K562 (cell line): ENCODE results near the gene AVPI1. TPM values are rescaled to one million over a fixed set of nuclear protein-coding genes. Genes with fewer than 3 reads are reported as not detected.
A peak's percentile ranks its signal among the peaks of the same experiment; 100 is the strongest.

Experiments
- ATF1 ChIP-seq, 2 experiments: fragments of 450-650 bp in 1 of 2; IDR thresholded peaks; 2 replicates each; pipeline ENCODE4 v1.6.1; 2016; ENCODE audit warnings: missing compliant biosample characterization in 1 of 2, missing genetic modification characterization in 1 of 2
- EP400 ChIP-seq: fragments of 450-650 bp; IDR thresholded peaks from 2 replicates; pipeline ENCODE4 v1.6.1; 2017; ENCODE audit warnings: antibody characterized with exemption, mild to moderate bottlenecking, moderate library complexity
- FOXK2 ChIP-seq, 2 experiments: fragments of 450-650 bp; IDR thresholded peaks in 1 of 2; conservative IDR thresholded peaks in 1 of 2; 2 replicates each; pipeline ENCODE4 v1.6.1; 2016; ENCODE audit warnings: low read depth in 2 of 2, mild to moderate bottlenecking in 1 of 2
- HNRNPK ChIP-seq: fragments of 200-400 bp; formaldehyde crosslinking; IDR thresholded peaks from one replicate; pipeline ENCODE4 v1.6.1; 2018; ENCODE audit warnings: mild to moderate bottlenecking, low read depth, low read length; ENCODE audit not compliant: poor library complexity, severe bottlenecking
- KHSRP ChIP-seq: fragments of 450-650 bp; IDR thresholded peaks from 2 replicates; pipeline ENCODE4 v1.6.1; 2017
- MAFG ChIP-seq: fragments of 450-650 bp; conservative IDR thresholded peaks from 2 replicates; pipeline ENCODE4 v1.6.1; 2016; ENCODE audit warnings: missing genetic modification characterization, missing compliant biosample characterization
- NR2F6 ChIP-seq: fragments of 450-650 bp; formaldehyde crosslinking; IDR thresholded peaks from 2 replicates; pipeline ENCODE4 v1.4.0; 2020; ENCODE audit warnings: mild to moderate bottlenecking
- RBFOX2 ChIP-seq: fragments of 200-400 bp; formaldehyde crosslinking; IDR thresholded peaks from 2 replicates; pipeline ENCODE4 v1.6.1; 2017; ENCODE audit warnings: low read depth, mild to moderate bottlenecking, low read length, moderate library complexity
- SMARCA4 ChIP-seq: fragments of 450-650 bp; IDR thresholded peaks from 2 replicates; pipeline ENCODE4 v1.6.1; 2016
- TOE1 ChIP-seq, 2 experiments: fragments of 450-650 bp in 1 of 2; sonication (generic) in 1 of 2; formaldehyde crosslinking in 1 of 2; IDR thresholded peaks; 2 replicates each; pipeline versions ENCODE4 v1.7.1 to v1.8.0; 2016 to 2022; ENCODE audit warnings: borderline replicate concordance in 2 of 2, mild to moderate bottlenecking in 2 of 2, antibody characterized with exemption in 1 of 2, inconsistent platforms in 1 of 2, low read depth in 1 of 2, missing genetic modification reagents in 1 of 2, moderate library complexity in 1 of 2
- TSHZ1 ChIP-seq: fragments of 250-450 bp; sonication (Bioruptor Pico); IDR thresholded peaks from 2 replicates; pipeline ENCODE4 v1.4.0; 2020; ENCODE audit warnings: mild to moderate bottlenecking, moderate library complexity
- ZNF277 ChIP-seq: fragments of 250-450 bp; sonication (Bioruptor Pico); IDR thresholded peaks from 2 replicates; pipeline ENCODE4 v1.8.0; 2022; ENCODE audit warnings: inconsistent platforms, mild to moderate bottlenecking, moderate library complexity, borderline replicate concordance
- ZNF407 ChIP-seq: fragments of 450-650 bp; IDR thresholded peaks from 2 replicates; pipeline ENCODE4 v1.6.1; 2016; ENCODE audit warnings: low read depth
- polyA plus RNA-seq, 8 experiments: library from polyadenylated mRNA; depleted of rRNA in 4 of 8; stranded (reverse) in 5 of 8; unstranded in 3 of 8; fragments of >200 nt; fragmentation: Nextera tagmentation in 2 of 8; fragmentation: Illumina TruSeq in 1 of 8; extraction: Ambion mirVana in 2 of 8; extraction: Trizol in 1 of 8; gene quantifications; 2 replicates each; pipeline versions ENCODE4 v1.2.1 to v1.2.3, GENCODE V29; 2011 to 2014; ENCODE audit warnings: inconsistent platforms in 1 of 8, missing spikeins in 1 of 8
- total RNA-seq, 7 experiments: library from RNA; depleted of rRNA in 6 of 7; stranded (reverse); fragments of >200 nt in 6 of 7; fragmentation: Illumina TruSeq in 2 of 7; extraction: Trizol in 2 of 7; gene quantifications; 2 replicates each; pipeline versions ENCODE4 v1.2.1 to v1.2.3, GENCODE V29; 2011 to 2021; ENCODE audit warnings: low replicate concordance in 1 of 7

AVPI1 gene
- total and polyA plus RNA-seq, 9 of the 15 experiments (the other 6 are each of a cell fraction or from before 2014, with no cell fraction given): 0.90 to 10.4 (median 7.4) TPM

- TF ChIP-seq ZNF407 (peak; percentile 59; the same call in 1 of the 2 replicates), HNRNPK (no peak), TOE1 (IDR thresholded peaks at IDR 0.05; ENCODE audit: borderline replicate concordance) (peak; percentile 28; the same call in 1 of the 2 replicates), TOE1 (CRISPR knock-in tag; IDR thresholded peaks at IDR 0.05; ENCODE audit: borderline replicate concordance, low read depth) (no peak), FOXK2 (conservative IDR thresholded peaks at IDR 0.05 in 1 of 2, IDR thresholded peaks at IDR 0.05 in 1 of 2; ENCODE audit: low read depth in 2 of 2) (no peak), ATF1 (CRISPR knock-in tag; IDR thresholded peaks at IDR 0.05) (peak; percentile 66), ATF1 (tag; IDR thresholded peaks at IDR 0.05) (peak; percentile 95), TSHZ1 (CRISPR knock-in tag) (0 out of 2 replicates have a peak, but pooled peaks have one; percentile 12), MAFG (tag) (no peak), KHSRP (no peak), SMARCA4 (no peak), RBFOX2 (peak; percentile 89), ZNF277 (CRISPR knock-in tag) (no peak), NR2F6 (CRISPR knock-in tag) (no peak), EP400 (peak; percentile 73; the same call in 1 of the 2 replicates)
These were observed at the start of gene AVPI1 (continued) for GRCh38 chr10:97686962-97687784.
